Measurements from ENCODE around the gene ZNF436.
A peak's percentile ranks its signal among the peaks of the same experiment; 100 is the strongest.

Gene ZNF436

DNA sequence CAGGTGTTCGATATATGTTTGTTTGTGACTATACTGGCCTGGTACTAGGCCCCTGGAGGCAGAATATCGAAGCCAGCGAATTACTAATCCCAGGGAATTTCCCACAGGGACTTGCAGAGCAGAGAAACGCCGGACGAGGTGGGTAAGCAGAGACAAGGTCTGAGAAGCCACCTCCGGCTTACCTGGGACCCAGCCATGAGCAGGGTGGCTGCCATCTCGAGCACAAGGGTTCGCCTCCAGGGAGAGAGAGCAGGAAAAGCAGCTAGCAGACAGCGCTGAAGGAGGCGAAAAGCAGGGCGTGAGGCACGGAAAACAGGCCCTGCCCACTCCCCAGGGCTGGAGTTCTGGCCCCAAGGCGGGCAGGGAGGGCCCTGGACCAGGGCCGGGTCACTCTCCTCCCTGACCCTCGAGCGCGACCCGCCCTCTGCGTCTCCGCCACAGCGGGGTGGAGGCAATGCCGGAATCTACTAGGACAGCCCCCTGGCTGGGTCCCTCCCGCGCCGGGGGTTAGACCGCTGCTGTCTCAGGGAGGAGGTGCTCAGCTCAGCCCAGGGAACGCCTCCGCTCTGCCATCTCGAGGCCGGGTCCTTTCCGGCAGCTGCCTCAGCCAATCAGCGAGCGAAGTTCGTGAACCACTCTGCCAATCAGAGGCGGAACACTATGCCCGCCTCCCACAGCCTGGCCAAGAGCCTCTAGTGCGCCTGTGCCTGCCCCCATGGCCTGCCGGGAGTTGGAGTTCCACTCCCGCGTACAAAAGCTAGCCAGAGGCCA, 1.7 kb downstream of the ZNF436 start:
- TF ChIP-seq, protein P1, sequence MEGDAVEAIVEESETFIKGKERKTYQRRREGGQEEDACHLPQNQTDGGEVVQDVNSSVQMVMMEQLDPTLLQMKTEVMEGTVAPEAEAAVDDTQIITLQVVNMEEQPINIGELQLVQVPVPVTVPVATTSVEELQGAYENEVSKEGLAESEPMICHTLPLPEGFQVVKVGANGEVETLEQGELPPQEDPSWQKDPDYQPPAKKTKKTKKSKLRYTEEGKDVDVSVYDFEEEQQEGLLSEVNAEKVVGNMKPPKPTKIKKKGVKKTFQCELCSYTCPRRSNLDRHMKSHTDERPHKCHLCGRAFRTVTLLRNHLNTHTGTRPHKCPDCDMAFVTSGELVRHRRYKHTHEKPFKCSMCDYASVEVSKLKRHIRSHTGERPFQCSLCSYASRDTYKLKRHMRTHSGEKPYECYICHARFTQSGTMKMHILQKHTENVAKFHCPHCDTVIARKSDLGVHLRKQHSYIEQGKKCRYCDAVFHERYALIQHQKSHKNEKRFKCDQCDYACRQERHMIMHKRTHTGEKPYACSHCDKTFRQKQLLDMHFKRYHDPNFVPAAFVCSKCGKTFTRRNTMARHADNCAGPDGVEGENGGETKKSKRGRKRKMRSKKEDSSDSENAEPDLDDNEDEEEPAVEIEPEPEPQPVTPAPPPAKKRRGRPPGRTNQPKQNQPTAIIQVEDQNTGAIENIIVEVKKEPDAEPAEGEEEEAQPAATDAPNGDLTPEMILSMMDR (IDR thresholded peaks at IDR 0.05; ENCODE audit: extremely low read depth, insufficient read depth, missing control alignments), result no peak
- in situ Hi-C loops (cut with MboI; ENCODE audit: low pct_unique_long_range_greater_than_20kb, low sequenced_read_pairs, unreplicated experiment), result no loop called here
- DNase-seq (ENCODE audit: low spot score), result peak; percentile 98

DNA sequence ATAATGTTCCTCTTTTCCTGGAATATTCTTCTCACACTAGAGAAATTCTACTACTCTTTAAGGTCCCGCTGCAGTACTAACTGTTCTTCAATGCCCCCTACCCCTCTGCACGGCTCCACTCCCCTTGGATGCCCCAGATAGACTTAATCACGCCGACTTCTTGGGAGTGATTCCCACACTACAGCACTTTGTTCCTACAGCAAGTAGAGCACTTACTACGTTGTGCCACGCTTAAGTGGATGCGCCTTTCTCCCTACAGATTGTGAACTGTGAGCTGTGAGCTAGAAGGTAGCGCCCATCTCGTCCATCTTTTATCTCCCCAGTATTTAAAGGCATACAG, 2.2 kb downstream of the ZNF436 start:
- in situ Hi-C loops (cut with MboI; ENCODE audit: low pct_unique_long_range_greater_than_20kb, low sequenced_read_pairs, unreplicated experiment), result no loop called here
- TF ChIP-seq, protein P1 (IDR thresholded peaks at IDR 0.05; ENCODE audit: extremely low read depth, insufficient read depth, missing control alignments), result no peak
- no peak for DNase-seq (ENCODE audit: low spot score)

DNA sequence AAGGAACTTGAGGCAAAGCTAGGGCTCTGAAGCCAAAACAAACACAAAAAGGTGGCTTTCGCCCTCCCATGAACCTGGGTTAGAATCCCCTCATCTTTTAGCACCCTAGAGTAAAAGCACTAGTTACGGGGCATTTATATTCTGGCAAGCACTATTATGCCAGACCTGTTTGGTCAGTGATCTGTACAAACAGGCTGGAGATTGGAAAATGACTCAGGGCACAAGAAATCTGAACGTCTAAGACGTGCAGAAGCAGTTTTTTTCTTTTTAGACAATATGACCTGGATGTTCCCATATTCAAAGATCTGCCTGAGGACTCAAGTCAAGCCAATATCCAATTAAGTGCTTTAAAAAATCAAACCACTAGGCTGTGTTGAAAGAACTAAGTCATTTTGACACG, 3.0 kb downstream of the ZNF436 start:
- in situ Hi-C loops (cut with MboI; ENCODE audit: low pct_unique_long_range_greater_than_20kb, low sequenced_read_pairs, unreplicated experiment), result no loop called here
- no peak for DNase-seq (ENCODE audit: low spot score)
- TF ChIP-seq, protein P1 (IDR thresholded peaks at IDR 0.05; ENCODE audit: extremely low read depth, insufficient read depth, missing control alignments), result no peak

DNA sequence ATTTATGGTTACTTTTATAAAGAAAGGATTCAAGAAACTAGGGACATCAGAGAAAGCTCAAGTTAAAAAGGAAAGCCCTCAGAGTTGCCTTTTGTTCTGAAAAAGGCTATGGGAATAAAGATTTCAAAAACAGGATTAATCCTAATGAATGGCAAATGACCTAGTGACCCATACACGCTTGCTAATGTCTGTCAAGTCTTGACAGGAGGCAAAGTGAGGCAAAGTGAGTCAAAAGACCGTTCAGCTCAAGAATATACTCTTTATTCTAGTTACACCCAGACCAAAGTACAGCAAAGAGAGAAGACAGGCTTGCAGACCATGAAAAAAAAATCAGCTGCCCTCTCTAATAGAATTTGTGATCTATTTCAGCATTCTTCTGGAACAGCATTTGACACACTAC, 3.5 kb downstream of the ZNF436 start:
- TF ChIP-seq, protein P1 (IDR thresholded peaks at IDR 0.05; ENCODE audit: extremely low read depth, insufficient read depth, missing control alignments), result no peak
- in situ Hi-C loops (cut with MboI; ENCODE audit: low pct_unique_long_range_greater_than_20kb, low sequenced_read_pairs, unreplicated experiment), result no loop called here
- no peak for DNase-seq (ENCODE audit: low spot score)

DNA sequence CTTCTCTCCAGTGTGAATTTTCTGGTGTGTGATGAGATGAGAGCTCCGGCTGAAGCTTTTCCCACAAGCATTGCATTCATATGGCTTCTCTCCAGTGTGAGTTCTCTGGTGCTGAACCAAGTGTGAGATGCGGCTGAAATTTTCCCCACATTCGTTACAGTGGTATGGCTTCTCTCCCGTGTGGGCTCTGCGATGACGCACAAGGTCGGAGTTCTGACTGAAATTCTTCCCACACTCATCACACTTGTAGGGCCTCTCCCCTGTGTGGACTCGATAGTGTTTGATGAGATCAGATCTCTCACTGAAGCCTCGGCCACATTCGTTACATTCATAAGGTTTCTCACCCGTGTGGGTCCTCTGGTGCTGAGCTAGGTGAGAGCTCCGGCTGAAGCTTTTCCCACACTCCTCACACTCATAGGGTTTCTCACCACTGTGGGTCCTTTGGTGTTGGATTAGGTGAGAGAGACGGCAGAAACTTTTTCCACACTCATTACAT, 7.4 kb downstream of the ZNF436 start:
- TF ChIP-seq, protein P1 (IDR thresholded peaks at IDR 0.05; ENCODE audit: extremely low read depth, insufficient read depth, missing control alignments), result no peak
- DNase-seq (ENCODE audit: low spot score), result no peak
- in situ Hi-C loops (cut with MboI; ENCODE audit: low pct_unique_long_range_greater_than_20kb, low sequenced_read_pairs, unreplicated experiment), result no loop called here

DNA sequence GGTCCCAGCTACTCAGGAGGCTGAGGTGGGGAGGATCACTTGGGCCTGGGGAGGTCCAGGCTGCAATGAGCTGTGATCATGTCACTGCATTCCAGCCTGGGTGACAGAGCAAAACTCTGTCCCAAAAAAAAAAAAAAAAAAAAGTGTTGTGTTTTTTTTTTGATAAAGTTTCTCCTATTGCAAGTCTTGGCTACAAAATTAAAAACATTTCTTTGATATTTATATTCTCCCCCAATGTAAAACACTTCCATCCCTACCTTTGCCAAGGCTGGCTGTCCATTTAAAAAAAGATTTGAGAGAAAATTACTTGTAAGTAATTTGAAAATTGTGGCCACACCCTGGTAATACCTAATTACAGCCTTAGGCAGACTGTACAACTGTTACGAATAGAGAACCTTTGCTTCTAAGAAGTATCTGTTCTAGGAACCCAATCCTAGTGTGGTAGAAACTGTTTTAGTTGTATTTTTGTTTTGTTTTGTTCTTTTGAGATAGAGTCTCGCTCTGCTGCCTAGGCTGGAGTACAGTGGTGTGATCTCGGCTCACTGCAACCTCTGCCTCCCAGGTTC, 11.2 kb downstream of the ZNF436 start:
- TF ChIP-seq, protein P1 (IDR thresholded peaks at IDR 0.05; ENCODE audit: extremely low read depth, insufficient read depth, missing control alignments), result no peak
- no peak for DNase-seq (ENCODE audit: low spot score)
- in situ Hi-C loops (cut with MboI; ENCODE audit: low pct_unique_long_range_greater_than_20kb, low sequenced_read_pairs, unreplicated experiment), result no loop called here

Data from GM13977 (cell line).